ENCODE data around the gene CENPQ. TPM values are rescaled to one million over a fixed set of nuclear protein-coding genes. Genes with fewer than 3 reads are reported as not detected.
A peak's percentile ranks its signal among the peaks of the same experiment; 100 is the strongest.

Gene CENPQ, protein sequence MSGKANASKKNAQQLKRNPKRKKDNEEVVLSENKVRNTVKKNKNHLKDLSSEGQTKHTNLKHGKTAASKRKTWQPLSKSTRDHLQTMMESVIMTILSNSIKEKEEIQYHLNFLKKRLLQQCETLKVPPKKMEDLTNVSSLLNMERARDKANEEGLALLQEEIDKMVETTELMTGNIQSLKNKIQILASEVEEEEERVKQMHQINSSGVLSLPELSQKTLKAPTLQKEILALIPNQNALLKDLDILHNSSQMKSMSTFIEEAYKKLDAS
- polyA plus RNA-seq (2012; ENCODE audit: missing spikeins): 22.0 TPM

DNA sequence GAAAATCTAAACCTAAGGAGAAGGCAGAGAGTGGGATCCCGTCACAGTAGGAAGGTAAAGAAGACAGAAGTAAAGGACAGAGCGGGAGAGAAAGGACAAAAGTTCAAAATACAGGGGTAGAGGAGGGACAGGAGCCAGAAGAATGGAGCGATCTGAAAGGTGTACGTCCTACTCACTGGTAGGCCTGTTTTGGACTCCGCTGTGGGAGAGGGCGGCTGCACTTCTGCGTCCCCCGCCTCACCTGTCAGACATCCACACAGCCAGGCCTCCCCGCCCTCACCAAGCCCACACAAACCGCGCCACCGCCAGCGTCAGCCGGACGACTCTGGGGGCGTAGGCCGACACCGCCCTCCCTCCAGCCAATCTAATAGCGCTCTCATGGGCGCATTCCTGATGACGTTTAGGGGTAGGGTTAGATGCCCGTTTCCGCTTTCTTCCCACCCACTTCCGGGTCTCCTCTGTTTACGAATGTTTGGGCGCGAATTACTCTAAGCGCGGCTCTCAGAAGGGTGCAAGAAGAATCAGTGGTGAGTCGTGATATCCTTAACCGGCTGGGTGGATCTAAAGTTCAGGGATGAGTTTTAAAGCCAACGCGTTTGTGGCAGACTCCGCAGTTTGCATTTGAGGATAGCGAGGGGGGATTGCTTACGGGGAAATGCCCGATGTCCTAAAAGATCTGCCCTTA, at the start of gene CENPQ, which contains the start of gene MMUT:
TSS of gene CENPQ (plus strand) at position 444 of the 685 bp plus-strand sequence. CDS start 6,807 bp downstream, outside the sequence.
TSS of gene MMUT (minus strand) at position 327 of the 685 bp plus-strand sequence. CDS start 3,787 bp downstream, outside the sequence.
- peak; percentile 70 for TF ChIP-seq POLR2A (IDR thresholded peaks at IDR 0.05; ENCODE audit: low read depth, low read length)
- TF ChIP-seq POLR2AphosphoS5 (IDR thresholded peaks at IDR 0.05; ENCODE audit: low read depth, low read length): peak; percentile 70
- peak; percentile 68; the same call in 1 of the 2 replicates for TF ChIP-seq TAF1 (IDR thresholded peaks at IDR 0.05; ENCODE audit: borderline replicate concordance, low read depth, low read length)
- peak; percentile 98 for FAIRE-seq
- DNase-seq (ENCODE audit: insufficient read length): peak; percentile 59

DNA sequence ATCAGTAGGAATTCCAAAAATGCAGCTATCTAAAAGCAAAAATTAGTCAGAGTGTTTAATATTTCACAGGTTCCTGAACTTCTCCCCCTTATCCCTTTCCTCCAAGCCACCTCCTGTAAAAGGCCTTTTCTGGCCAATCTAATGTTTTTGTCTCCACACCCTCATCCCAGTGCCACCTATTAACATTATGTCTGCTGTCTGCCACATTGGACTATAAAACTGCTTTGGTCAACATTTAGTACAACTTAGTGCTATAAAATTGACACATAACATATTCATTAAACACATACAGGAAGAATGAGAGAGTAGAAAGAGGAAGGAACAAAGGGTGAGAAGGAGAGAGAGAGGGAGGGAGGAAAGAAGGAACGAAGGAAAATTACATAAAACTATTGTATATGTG, 47.8 kb upstream of the CENPQ start:
- FAIRE-seq: no peak

DNA sequence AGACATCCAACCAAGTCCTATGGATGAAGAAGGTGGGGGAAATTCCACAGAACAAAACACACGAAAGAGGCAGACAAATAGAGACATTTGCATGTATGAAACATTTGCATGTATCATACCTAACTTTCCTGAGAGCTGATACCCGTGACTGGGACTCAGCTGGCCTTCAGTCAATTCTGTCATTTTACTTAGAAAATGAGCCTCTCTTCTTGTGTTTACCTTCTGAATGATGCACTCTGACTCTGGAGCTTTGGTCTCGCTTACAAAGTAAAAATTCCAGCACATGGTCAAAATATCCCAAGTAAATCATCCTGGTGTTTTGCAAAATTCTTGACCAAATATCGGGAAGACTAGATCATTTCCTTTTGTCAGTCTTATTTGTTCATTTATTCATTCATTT, 47.0 kb upstream of the CENPQ start:
- no peak for DNase-seq (ENCODE audit: insufficient read length)
- no peak for FAIRE-seq
- no peak for TF ChIP-seq POLR2A (IDR thresholded peaks at IDR 0.05; ENCODE audit: low read depth, low read length)
- TF ChIP-seq TAF1 (IDR thresholded peaks at IDR 0.05; ENCODE audit: borderline replicate concordance, low read depth, low read length): no peak
- no peak for TF ChIP-seq POLR2AphosphoS5 (IDR thresholded peaks at IDR 0.05; ENCODE audit: low read depth, low read length)

More for the DNA sequence above, 47.8 kb upstream of the CENPQ start:
- no peak for DNase-seq (ENCODE audit: insufficient read length)
- TF ChIP-seq POLR2AphosphoS5 (IDR thresholded peaks at IDR 0.05; ENCODE audit: low read depth, low read length) (no peak), POLR2A (IDR thresholded peaks at IDR 0.05; ENCODE audit: low read depth, low read length) (no peak), TAF1 (IDR thresholded peaks at IDR 0.05; ENCODE audit: borderline replicate concordance, low read depth, low read length) (no peak)

DNA sequence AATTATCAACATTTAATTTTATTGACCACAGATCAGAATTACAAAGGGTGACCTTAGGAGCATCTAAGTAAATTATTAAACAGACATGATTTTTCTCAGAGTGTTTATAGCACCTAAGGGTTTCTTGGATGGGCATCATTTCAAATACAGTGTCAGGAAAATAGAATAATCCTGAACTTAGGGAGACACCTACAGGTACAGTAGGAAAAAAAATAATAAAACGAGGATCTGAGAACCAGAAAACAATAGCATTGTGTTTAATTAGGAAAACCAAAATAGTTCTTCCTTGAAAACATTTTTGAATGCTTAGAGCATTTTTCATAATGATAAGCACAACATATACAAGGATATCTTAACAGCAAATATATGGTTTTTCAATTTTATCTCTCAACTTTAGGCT, 39.4 kb upstream of the CENPQ start:
- TF ChIP-seq TAF1 (IDR thresholded peaks at IDR 0.05; ENCODE audit: borderline replicate concordance, low read depth, low read length) (no peak), POLR2A (IDR thresholded peaks at IDR 0.05; ENCODE audit: low read depth, low read length) (no peak), POLR2AphosphoS5 (IDR thresholded peaks at IDR 0.05; ENCODE audit: low read depth, low read length) (no peak)
- no peak for DNase-seq (ENCODE audit: insufficient read length)
- no peak for FAIRE-seq

DNA sequence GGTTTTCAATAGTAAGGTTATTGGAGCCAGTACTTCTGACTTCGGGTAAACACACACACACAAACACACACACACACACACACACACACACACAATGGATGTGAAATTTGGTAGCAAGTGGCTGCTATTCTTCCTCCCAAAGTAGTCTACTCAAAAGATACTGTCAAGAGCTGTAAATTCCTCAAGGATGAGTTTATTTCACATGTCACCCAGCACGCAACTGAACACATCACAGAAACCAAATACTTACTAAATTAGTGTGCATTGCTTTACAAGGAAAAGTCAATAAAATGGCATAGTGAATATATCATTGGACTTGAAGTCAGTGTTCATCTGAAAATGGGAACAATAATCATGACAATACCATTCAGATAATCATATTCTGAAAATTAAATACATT, 33.0 kb upstream of the CENPQ start:
- DNase-seq (ENCODE audit: insufficient read length) (no peak), FAIRE-seq (no peak)
- no peak for TF ChIP-seq POLR2A (IDR thresholded peaks at IDR 0.05; ENCODE audit: low read depth, low read length)
- no peak for TF ChIP-seq POLR2AphosphoS5 (IDR thresholded peaks at IDR 0.05; ENCODE audit: low read depth, low read length)
- no peak for TF ChIP-seq TAF1 (IDR thresholded peaks at IDR 0.05; ENCODE audit: borderline replicate concordance, low read depth, low read length)

DNA sequence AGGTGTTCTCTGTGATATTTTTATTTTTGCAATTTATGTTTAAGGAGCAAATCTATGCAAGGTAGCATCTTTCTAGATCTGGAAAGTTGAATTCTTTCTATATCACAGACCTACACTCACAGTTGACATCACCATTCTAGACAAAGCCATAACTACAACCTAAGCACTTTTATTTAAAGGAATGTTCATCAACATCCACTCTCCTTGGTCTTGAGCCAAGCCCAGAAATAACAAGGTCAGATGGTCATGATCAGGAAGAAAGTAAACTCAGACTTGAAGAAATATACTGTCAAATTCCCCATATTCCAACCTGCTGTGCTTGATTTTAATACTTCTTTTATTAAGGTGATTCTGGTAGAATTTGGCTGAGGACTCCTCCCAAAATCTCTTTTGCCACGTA, 32.3 kb upstream of the CENPQ start:
- TF ChIP-seq POLR2AphosphoS5 (IDR thresholded peaks at IDR 0.05; ENCODE audit: low read depth, low read length) (no peak), TAF1 (IDR thresholded peaks at IDR 0.05; ENCODE audit: borderline replicate concordance, low read depth, low read length) (no peak), POLR2A (IDR thresholded peaks at IDR 0.05; ENCODE audit: low read depth, low read length) (no peak)
- DNase-seq (ENCODE audit: insufficient read length): no peak
- no peak for FAIRE-seq

DNA sequence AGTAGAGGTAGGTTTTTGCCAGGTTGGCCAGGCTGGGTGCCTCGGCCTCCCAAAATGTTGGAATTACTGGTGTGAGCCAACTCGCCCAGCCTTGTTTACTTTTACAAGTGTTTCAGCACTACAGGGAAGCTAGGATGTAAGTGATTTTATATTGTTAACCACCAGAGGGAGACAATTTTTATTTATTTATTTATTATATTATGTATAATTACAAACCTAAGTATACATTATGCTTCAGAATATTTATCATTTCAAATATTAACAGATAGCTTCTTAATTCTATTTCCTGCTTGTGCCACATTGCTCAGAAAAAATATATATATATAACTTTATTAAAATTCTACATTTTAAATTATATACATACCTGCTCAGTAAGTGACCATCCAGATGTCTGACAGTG, 9.9 kb upstream of the CENPQ start:
- no peak for TF ChIP-seq POLR2A (IDR thresholded peaks at IDR 0.05; ENCODE audit: low read depth, low read length)
- no peak for TF ChIP-seq TAF1 (IDR thresholded peaks at IDR 0.05; ENCODE audit: borderline replicate concordance, low read depth, low read length)
- no peak for TF ChIP-seq POLR2AphosphoS5 (IDR thresholded peaks at IDR 0.05; ENCODE audit: low read depth, low read length)
- FAIRE-seq (no peak), DNase-seq (ENCODE audit: insufficient read length) (no peak)

DNA sequence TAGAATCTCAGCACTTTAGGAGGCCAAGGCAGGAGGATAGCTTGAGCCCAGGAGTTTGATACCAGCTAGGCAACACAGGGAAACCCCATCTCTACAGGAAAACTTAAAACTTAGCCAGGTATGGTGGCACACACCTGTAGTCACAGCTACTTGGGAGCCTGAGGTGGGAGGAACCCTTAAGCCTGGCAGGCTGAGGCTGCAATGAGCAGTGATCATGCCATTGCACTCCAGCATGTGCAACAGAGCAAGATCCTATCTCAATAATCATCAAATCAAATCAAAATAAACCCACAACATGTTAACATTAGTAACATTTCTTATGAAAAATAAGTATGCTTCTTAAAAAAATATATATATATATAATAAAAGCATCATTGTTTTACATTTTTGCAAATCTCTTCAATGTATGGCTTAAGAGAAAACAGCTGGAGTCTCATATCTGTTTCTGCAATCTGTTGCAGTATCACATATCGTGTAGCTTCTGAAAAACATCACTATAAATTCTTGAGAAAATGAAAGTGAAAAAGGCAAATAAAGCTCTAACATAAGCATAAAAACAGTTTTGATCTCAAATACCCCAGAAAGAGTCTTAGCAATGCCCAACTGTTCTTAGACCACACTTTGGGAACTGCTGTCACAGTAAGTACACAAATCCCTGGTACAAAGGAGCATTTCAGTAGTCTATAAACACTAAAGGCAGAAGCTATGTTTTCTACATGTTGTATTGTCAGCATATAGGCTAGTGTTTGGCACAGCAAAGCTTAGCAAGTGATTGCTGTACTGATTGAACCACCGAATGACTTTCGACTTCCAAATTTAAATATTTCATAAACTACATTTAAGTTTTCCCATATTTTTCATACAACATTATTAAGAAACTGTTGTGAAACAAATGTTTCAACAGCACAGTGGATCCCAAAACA, 8.1 kb upstream of the CENPQ start:
- FAIRE-seq (no peak), DNase-seq (ENCODE audit: insufficient read length) (no peak)
- TF ChIP-seq TAF1 (IDR thresholded peaks at IDR 0.05; ENCODE audit: borderline replicate concordance, low read depth, low read length) (no peak), POLR2AphosphoS5 (IDR thresholded peaks at IDR 0.05; ENCODE audit: low read depth, low read length) (no peak), POLR2A (IDR thresholded peaks at IDR 0.05; ENCODE audit: low read depth, low read length) (no peak)

DNA sequence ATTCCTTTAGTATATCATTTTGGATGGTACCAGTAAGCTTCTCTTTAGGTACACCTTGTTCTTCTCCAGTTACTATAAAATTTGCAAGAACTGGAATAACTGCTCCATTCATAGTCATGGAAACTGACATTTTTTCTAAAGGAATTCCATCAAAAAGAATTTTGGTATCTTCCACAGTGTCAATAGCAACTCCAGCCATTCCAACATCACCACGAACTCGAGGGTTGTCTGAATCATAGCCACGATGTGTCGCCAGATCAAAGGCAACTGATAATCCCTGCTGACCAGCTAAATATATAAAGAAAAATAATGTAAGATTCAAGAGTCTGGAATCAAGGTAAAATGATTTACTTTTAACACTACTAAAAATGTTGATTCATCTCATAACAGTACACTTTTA, 5.4 kb upstream of the CENPQ start:
- FAIRE-seq: no peak
- no peak for DNase-seq (ENCODE audit: insufficient read length)
- TF ChIP-seq TAF1 (IDR thresholded peaks at IDR 0.05; ENCODE audit: borderline replicate concordance, low read depth, low read length) (no peak), POLR2AphosphoS5 (IDR thresholded peaks at IDR 0.05; ENCODE audit: low read depth, low read length) (no peak), POLR2A (IDR thresholded peaks at IDR 0.05; ENCODE audit: low read depth, low read length) (no peak)

DNA sequence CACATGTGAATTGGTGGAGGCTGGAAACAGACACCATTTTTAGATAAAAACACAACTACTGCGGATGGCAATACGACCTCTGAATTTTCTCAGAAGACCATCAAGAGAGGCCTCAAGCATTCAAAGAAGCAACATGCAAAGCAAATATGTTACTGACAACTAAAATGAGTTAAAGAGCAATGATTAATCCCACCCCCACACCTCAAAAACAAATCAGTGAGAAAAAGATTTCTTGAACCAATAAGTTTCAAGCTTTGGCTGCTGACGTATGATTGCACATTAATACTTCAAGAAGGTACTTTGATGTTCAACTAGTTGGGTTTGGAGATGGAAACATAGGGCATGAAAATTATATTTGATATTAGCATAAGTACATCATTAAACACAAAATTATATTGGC, 1.1 kb upstream of the CENPQ start:
- FAIRE-seq (peak; percentile 24), DNase-seq (ENCODE audit: insufficient read length) (no peak)
- no peak for TF ChIP-seq POLR2AphosphoS5 (IDR thresholded peaks at IDR 0.05; ENCODE audit: low read depth, low read length)

DNA sequence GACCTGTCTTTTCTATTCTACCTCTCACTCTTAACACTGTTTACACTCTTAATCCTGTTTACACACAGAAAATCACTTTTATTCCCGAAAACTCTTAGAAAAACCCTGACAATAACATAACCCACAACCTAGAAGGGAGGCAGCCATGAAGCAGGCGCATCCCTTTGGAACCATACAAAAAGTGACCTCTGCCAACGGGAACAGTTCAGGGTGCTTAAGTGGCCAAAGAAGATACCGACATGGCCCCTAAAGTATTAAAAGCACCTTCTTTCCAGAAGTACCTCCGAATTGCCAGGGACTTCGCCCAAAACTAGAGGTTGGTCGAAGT, 607 bp upstream of the CENPQ start:
- DNase-seq (ENCODE audit: insufficient read length) (no peak), FAIRE-seq (peak; percentile 21)
- TF ChIP-seq POLR2AphosphoS5 (IDR thresholded peaks at IDR 0.05; ENCODE audit: low read depth, low read length): no peak

Data from GM12892 (cell line).